M059J (cell line): Measurements from ENCODE around the gene CATSPERZ. TPM values are rescaled to one million over a fixed set of nuclear protein-coding genes. Genes with fewer than 3 reads are reported as not detected.
A peak's percentile ranks its signal among the peaks of the same experiment; 100 is the strongest.
"Not testable (repeated sequence)": the region's sequence is repeated elsewhere in the genome, so short reads cannot be mapped to it uniquely, and the experiment has no call there.

Experiments
- DNase-seq: peaks from one replicate; pipeline ENCODE4 v3.0.0-alpha.2; 2012; ENCODE audit warnings: low read depth
- total RNA-seq: library from RNA; depleted of rRNA; stranded (reverse); fragments of >200 nt; shearing (Covaris generic); gene quantifications from 2 replicates; pipeline ENCODE4 v1.2.3, GENCODE V29; 2014

Gene CATSPERZ
- total RNA-seq, 1 experiment from 2014 or later, result not detected

GRCh38 chr11:64303109-64304031 is 3.2 kb downstream of the CATSPERZ start:
- no peak for DNase-seq

GRCh38 chr11:64304032-64304315 is 3.8 kb downstream of the CATSPERZ start:
- no peak for DNase-seq

- peak; percentile 89 for DNase-seq
These were observed 4.3 kb downstream of the CATSPERZ start for GRCh38 chr11:64304316-64305072.

- peak; percentile 97 for DNase-seq
These were observed 5.0 kb downstream of the CATSPERZ start, which contains the start of gene ESRRA for GRCh38 chr11:64305075-64305690. Gene ESRRA (plus strand): TSS chr11:64305524. CDS start chr11:64307180, 1,656 bp downstream.

GRCh38 chr11:64305691-64306562 is 5.8 kb downstream of the CATSPERZ start:
- DNase-seq, result peak; percentile 55

- DNase-seq, result no peak
These were observed 6.4 kb downstream of the CATSPERZ start for GRCh38 chr11:64306563-64306875.

- no peak for DNase-seq
These were observed 6.9 kb downstream of the CATSPERZ start for GRCh38 chr11:64306876-64307622.

GRCh38 chr11:64307795-64308194 is 7.6 kb downstream of the CATSPERZ start:
- DNase-seq, result not testable (repeated sequence)

- no peak for DNase-seq
These were observed 12.8 kb downstream of the CATSPERZ start for GRCh38 chr11:64312947-64313346.

GRCh38 chr11:64313491-64314145 is 13.5 kb downstream of the CATSPERZ start:
- no peak for DNase-seq

GRCh38 chr11:64314146-64314804 is 14.1 kb downstream of the CATSPERZ start:
- DNase-seq, result peak; percentile 27

- no peak for DNase-seq
These were observed 14.8 kb downstream of the CATSPERZ start for GRCh38 chr11:64314805-64315561.

GRCh38 chr11:64315667-64316526 is 15.7 kb downstream of the CATSPERZ start:
- DNase-seq, result not testable (repeated sequence)

GRCh38 chr11:64316672-64317324 is 16.6 kb downstream of the CATSPERZ start:
- DNase-seq, result peak; percentile 68

- peak; percentile 99 for DNase-seq
These were observed 17.3 kb downstream of the CATSPERZ start, which contains the start of gene TRMT112 for GRCh38 chr11:64317325-64317960. Gene TRMT112 (minus strand): TSS chr11:64317559. CDS start chr11:64317526, 33 bp downstream.

- peak; percentile 97 for DNase-seq
These were observed 18.0 kb downstream of the CATSPERZ start, which contains the start of gene PRDX5 for GRCh38 chr11:64317961-64318765. Gene PRDX5 (plus strand): TSS chr11:64318121. CDS start chr11:64318216, 95 bp downstream.
